Medulla oblongata (tissue), 1 donor: Measurements from ENCODE around the gene TRAF1.

Source experiments
- DNase-seq: peaks from one replicate; pipeline ENCODE4 v3.0.0-alpha.2; 2015; ENCODE audit errors: extremely low spot score

The TRAF1 gene

GRCh38 chr9:120910643-120911042 lies 16.0 kb downstream of the TRAF1 start:
- no peak for DNase-seq

- no peak for DNase-seq
These were observed 16.7 kb downstream of the TRAF1 start for GRCh38 chr9:120909904-120910303.

GRCh38 chr9:120905315-120906164 lies 21.1 kb downstream of the TRAF1 start:
- DNase-seq: no peak

- DNase-seq: no peak
These were observed 21.7 kb downstream of the TRAF1 start for GRCh38 chr9:120904978-120905301.

- DNase-seq: no peak
These were observed 22.3 kb downstream of the TRAF1 start for GRCh38 chr9:120904061-120904977.

GRCh38 chr9:120902569-120903535 lies 23.7 kb downstream of the TRAF1 start:
- no peak for DNase-seq

- no peak for DNase-seq
These were observed 24.6 kb downstream of the TRAF1 start for GRCh38 chr9:120901755-120902568.

- no peak for DNase-seq
These were observed 25.8 kb downstream of the TRAF1 start for GRCh38 chr9:120900824-120901223.

GRCh38 chr9:120899490-120900068 lies 27.0 kb downstream of the TRAF1 start:
- DNase-seq: no peak

- DNase-seq: no peak
These were observed 28.2 kb downstream of the TRAF1 start for GRCh38 chr9:120898396-120898795.

- DNase-seq: no peak
These were observed 30.6 kb downstream of the TRAF1 start for GRCh38 chr9:120895951-120896350.

- DNase-seq: no peak
These were observed 32.1 kb downstream of the TRAF1 start for GRCh38 chr9:120894321-120895148.

GRCh38 chr9:120893611-120894307 lies 32.8 kb downstream of the TRAF1 start:
- DNase-seq: no peak

- DNase-seq: no peak
These were observed 33.6 kb downstream of the TRAF1 start for GRCh38 chr9:120892748-120893610.

- DNase-seq: no peak
These were observed 34.5 kb downstream of the TRAF1 start for GRCh38 chr9:120891884-120892747.

- DNase-seq: no peak
These were observed 35.2 kb downstream of the TRAF1 start for GRCh38 chr9:120891245-120891883.
